Transverse colon (tissue), 4 donors: ENCODE results near the gene DAB2IP. TPM values are rescaled to one million over a fixed set of nuclear protein-coding genes. Genes with fewer than 3 reads are reported as not detected.

Experiments used
- DNase-seq: peaks from one replicate; pipeline ENCODE4 v3.0.0-alpha.2; 2019
- H3K27ac ChIP-seq, 4 donors: fragments of 200-600 bp; sonication (generic); 2 replicates each; pipeline ENCODE4 v1.5.1; 2016 to 2018; ENCODE audit warnings: inconsistent platforms in 4 of 4
- H3K27me3 ChIP-seq: fragments of 200-600 bp; sonication (generic); 2 replicates; pipeline ENCODE4 v1.5.1; 2017; ENCODE audit warnings: inconsistent platforms
- H3K36me3 ChIP-seq, 4 donors: fragments of 200-600 bp; sonication (generic); 2 replicates each; pipeline ENCODE4 v1.5.1; 2017 to 2019; ENCODE audit warnings: inconsistent platforms in 4 of 4
- H3K4me1 ChIP-seq, 4 donors: fragments of 200-600 bp; sonication (generic); 2 replicates each; pipeline ENCODE4 v1.5.1; 2017 to 2020; ENCODE audit warnings: inconsistent platforms in 4 of 4
- H3K4me3 ChIP-seq, 4 donors: fragments of 200-600 bp; sonication (generic); 1 replicate in 1 of 4; 2 replicates in 3 of 4; pipeline versions ENCODE4 v1.5.1 to v1.6.1; 2017 to 2019; ENCODE audit warnings: inconsistent platforms in 4 of 4
- H3K9me3 ChIP-seq, 2 donors: fragments of 200-600 bp; sonication (generic); 2 replicates each; pipeline ENCODE4 v1.5.1; 2017 to 2019; ENCODE audit warnings: inconsistent platforms in 2 of 2
- EP300 ChIP-seq: sonication (generic); formaldehyde crosslinking; IDR thresholded peaks from one replicate; pipeline ENCODE4 v1.6.1; 2017; ENCODE audit warnings: antibody characterized with exemption, low read depth
- POLR2A ChIP-seq: fragments of 450-650 bp; IDR thresholded peaks from one replicate; pipeline ENCODE4 v1.6.1; 2016; ENCODE audit warnings: antibody characterized with exemption, mild to moderate bottlenecking, moderate library complexity
- POLR2AphosphoS5 ChIP-seq, 3 donors: sonication (generic); formaldehyde crosslinking; IDR thresholded peaks; one replicate each; pipeline ENCODE4 v1.6.1; 2016; ENCODE audit warnings: antibody characterized with exemption in 3 of 3
- WGBS, 2 donors: methylation state at CpG; one replicate each; pipeline ENCODE4 v1.1.5; 2018; ENCODE audit warnings: low coverage in 1 of 2; 5-methylcytosine and 5-hydroxymethylcytosine counted together
- in situ Hi-C, 4 donors: fragments of 200-750 bp; cut with MboI; loops; one replicate each; pipeline versions ENCODE4 v1.15.0 to v1.15.1; 2017; ENCODE audit warnings: low sequenced_read_pairs in 3 of 4, low pct_ligation_motif_present in 1 of 4, low pct_unique_long_range_greater_than_20kb in 1 of 4
- intact Hi-C: fragments of 100-400 bp; cut with DNase I; formaldehyde crosslinking; loops from one replicate; pipeline ENCODE4 v1.15.1; 2023; ENCODE audit warnings: low total_unique reads
- total RNA-seq, 4 donors: library from RNA; depleted of rRNA; stranded (reverse); fragments of >200 nt; gene quantifications; one replicate each; pipeline ENCODE4 v1.1.0, GENCODE V29; 2016
- TF ChIP-seq, protein P1 (sequence below), 5 experiments: fragments of 200-600 bp in 3 of 5; fragments of 450-650 bp in 2 of 5; sonication (generic) in 3 of 5; IDR thresholded peaks; 1 replicate in 2 of 5; 2 replicates in 3 of 5; pipeline ENCODE4 v1.5.1; 2016 to 2017; ENCODE audit warnings: antibody characterized with exemption in 5 of 5, inconsistent platforms in 3 of 5, mild to moderate bottlenecking in 2 of 5, moderate library complexity in 1 of 5

DAB2IP gene
- total RNA-seq, 4 donors from 2014 or later, result 84.2 to 159 (median 90.7) TPM

DNA sequence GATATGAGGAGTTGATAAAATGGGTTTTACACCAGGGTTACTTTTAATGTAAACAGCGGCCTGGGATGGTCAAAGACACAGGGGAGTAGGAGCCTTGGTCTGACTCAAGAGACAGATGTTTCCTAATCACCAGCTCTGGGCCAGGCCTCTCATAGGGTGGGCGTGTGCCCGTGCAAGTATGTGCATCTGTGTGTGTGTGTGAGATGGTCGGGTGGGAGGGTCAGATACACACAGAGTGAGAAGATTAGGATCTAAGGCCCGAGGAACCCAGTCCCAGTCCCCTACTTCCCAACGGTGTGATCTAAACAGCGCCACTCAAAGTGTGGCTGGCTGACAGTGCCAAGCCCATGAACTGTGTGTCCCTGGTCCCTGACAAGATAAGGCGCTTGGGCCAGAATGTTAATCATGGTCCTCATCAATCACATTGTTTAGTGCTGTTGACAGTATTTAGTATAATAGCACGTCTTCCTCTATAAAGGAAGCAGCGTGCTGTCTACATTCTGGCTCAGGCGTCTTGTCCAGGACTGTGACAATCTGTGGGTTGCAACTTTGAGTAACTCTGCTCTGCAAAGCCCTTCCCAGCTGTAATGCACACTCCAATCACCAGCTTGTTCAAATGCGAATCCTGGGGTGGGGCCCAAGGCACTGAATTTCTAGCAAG, 173.7 kb downstream of the DAB2IP start:
- 57 to 78% methylated on average over 1 to 12 of the region's 12 CpGs for WGBS, 2 donors
- no peak for TF ChIP-seq EP300
- no peak for TF ChIP-seq POLR2A
- TF ChIP-seq, protein P1, sequence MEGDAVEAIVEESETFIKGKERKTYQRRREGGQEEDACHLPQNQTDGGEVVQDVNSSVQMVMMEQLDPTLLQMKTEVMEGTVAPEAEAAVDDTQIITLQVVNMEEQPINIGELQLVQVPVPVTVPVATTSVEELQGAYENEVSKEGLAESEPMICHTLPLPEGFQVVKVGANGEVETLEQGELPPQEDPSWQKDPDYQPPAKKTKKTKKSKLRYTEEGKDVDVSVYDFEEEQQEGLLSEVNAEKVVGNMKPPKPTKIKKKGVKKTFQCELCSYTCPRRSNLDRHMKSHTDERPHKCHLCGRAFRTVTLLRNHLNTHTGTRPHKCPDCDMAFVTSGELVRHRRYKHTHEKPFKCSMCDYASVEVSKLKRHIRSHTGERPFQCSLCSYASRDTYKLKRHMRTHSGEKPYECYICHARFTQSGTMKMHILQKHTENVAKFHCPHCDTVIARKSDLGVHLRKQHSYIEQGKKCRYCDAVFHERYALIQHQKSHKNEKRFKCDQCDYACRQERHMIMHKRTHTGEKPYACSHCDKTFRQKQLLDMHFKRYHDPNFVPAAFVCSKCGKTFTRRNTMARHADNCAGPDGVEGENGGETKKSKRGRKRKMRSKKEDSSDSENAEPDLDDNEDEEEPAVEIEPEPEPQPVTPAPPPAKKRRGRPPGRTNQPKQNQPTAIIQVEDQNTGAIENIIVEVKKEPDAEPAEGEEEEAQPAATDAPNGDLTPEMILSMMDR (IDR thresholded peaks at IDR 0.05), result no peak
- intact Hi-C loops, result no loop called here

GRCh38 chr9:121826711-121827110, 175.3 kb downstream of the DAB2IP start:
- H3K9me3 ChIP-seq, result no peaks in the 10 kb centered on the region
- in situ Hi-C loops, result no loop called here
- TF ChIP-seq, protein P1 (IDR thresholded peaks at IDR 0.05), result no peak
- TF ChIP-seq POLR2AphosphoS5 (IDR thresholded peaks at IDR 0.05), result no peak
- H3K27me3 ChIP-seq, result no peaks in the 10 kb centered on the region
- DNase-seq, result no peak
- no peaks in the 10 kb centered on the region for H3K36me3 ChIP-seq
- no peak overlapping the region for H3K4me3 ChIP-seq
- no peak overlapping the region for H3K27ac ChIP-seq
- WGBS, 2 donors, result 93 to 94% methylated on average over 7 of the region's 7 CpGs
- intact Hi-C loops, result no loop called here
- H3K4me1 ChIP-seq, result no peaks in the 10 kb centered on the region

More for the DNA sequence above, 173.7 kb downstream of the DAB2IP start:
- Histone ChIP-seq H3K36me3 (no peaks in the 10 kb centered on the region), H3K27me3 (no peaks in the 10 kb centered on the region), H3K27ac (no peak overlapping the region), H3K4me3 (no peak overlapping the region), H3K4me1 (no peaks in the 10 kb centered on the region), H3K9me3 (no peaks in the 10 kb centered on the region)
- DNase-seq, result no peak
- in situ Hi-C loops, result no loop called here

GRCh38 chr9:121827251-121827967, 176.0 kb downstream of the DAB2IP start:
- intact Hi-C loops, result no loop called here
- in situ Hi-C loops, result no loop called here
- TF ChIP-seq, protein P1 (IDR thresholded peaks at IDR 0.05), result no peak
- TF ChIP-seq EP300, result no peak
- no peak for TF ChIP-seq POLR2AphosphoS5 (IDR thresholded peaks at IDR 0.05)
- TF ChIP-seq POLR2A, result no peak
- no peak overlapping the region for H3K4me3 ChIP-seq
- no peaks in the 10 kb centered on the region for H3K9me3 ChIP-seq
- H3K27me3 ChIP-seq, result no peaks in the 10 kb centered on the region
- no peak overlapping the region for H3K27ac ChIP-seq
- H3K4me1 ChIP-seq, result no peaks in the 10 kb centered on the region
- 90% methylated on average over 17 of the region's 17 CpGs; no CpG with 5 or more reads in 1 of the 2 donors for whole genome bisulfite sequencing, 2 donors
- no peaks in the 10 kb centered on the region for H3K36me3 ChIP-seq
- no peak for DNase-seq

DNA sequence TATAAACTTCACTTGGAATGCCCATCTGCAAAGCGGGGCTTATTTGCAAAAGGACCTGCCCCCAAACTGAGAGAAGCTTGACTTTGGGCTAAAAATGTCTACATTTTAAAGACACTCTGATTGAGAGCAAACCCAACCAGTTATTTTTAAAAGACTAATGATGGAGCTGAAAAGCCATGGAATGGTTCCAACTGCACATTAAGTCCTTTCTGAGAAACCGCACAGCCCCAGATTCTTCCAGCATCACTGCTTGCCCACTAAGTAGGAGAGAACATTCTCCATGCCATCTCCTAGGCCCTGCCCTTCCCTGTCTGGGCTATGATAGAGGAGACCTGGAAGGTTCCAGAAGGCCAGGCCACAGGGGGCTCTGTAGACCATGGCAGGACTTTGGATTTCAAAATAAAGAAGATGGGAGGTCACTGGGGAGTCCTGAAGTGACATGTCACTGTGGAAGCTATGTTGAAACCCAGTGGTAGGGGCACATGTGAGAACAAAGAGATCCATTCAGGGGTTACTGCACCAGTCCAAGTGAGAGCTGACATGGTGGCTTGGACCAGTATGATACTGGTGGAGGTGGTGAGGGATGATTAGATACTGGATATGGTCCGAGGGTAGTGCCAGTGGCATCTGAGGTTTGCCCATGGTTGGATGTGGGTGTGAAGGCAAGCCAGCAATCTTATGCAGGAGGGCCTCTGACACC, 179.2 kb downstream of the DAB2IP start:
- Histone ChIP-seq H3K36me3 (no peaks in the 10 kb centered on the region), H3K27ac (no peak overlapping the region), H3K4me3 (no peak overlapping the region), H3K27me3 (no peaks in the 10 kb centered on the region), H3K4me1 (no peaks in the 10 kb centered on the region), H3K9me3 (no peaks in the 10 kb centered on the region)
- in situ Hi-C loops (no loop called here), intact Hi-C loops (no loop called here)
- WGBS, 2 donors, result 84% methylated on average over 3 of the region's 3 CpGs; no CpG with 5 or more reads in 1 of the 2 donors
- no peak for DNase-seq
- TF ChIP-seq, protein P1 (IDR thresholded peaks at IDR 0.05), result no peak
- TF ChIP-seq EP300, result no peak
- no peak for TF ChIP-seq POLR2AphosphoS5 (IDR thresholded peaks at IDR 0.05)
- TF ChIP-seq POLR2A, result no peak
